HL-60 (cell line): ENCODE results near the gene SVOPL.

Source experiments
- DNase-seq, 2 experiments: peaks; one replicate each; pipeline ENCODE4 v3.0.0-alpha.2; 2010 to 2020; ENCODE audit warnings: low read depth in 1 of 2, low spot score in 1 of 2
- H3K27ac ChIP-seq: fragments of 250-450 bp; sonication (Bioruptor Pico); replicated peaks from 2 replicates; pipeline ENCODE4 v1.5.1; 2020; ENCODE audit warnings: mild to moderate bottlenecking, moderate library complexity
- H3K27me3 ChIP-seq: fragments of 250-450 bp; sonication (Bioruptor Pico); 2 replicates; pipeline ENCODE4 v1.5.1; 2021; ENCODE audit warnings: mild to moderate bottlenecking, moderate library complexity; ENCODE audit not compliant: insufficient read depth, poor library complexity, severe bottlenecking
- H3K4me3 ChIP-seq: replicated peaks from 2 replicates; pipeline ENCODE4 v1.5.1; 2011; ENCODE audit warnings: mild to moderate bottlenecking, control low read depth, low read length; ENCODE audit not compliant: insufficient read depth
- GABPA ChIP-seq: IDR thresholded peaks from 2 replicates; pipeline ENCODE4 v1.6.1; 2012; ENCODE audit warnings: low read depth
- POLR2AphosphoS5 ChIP-seq: IDR thresholded peaks from 2 replicates; pipeline ENCODE4 v1.6.1; 2012; ENCODE audit warnings: low read depth
- SPI1 ChIP-seq: IDR thresholded peaks from 2 replicates; pipeline ENCODE4 v1.6.1; 2012; ENCODE audit warnings: low read depth, mild to moderate bottlenecking, borderline replicate concordance
- TF ChIP-seq, protein P1 (sequence below): IDR thresholded peaks from one replicate; pipeline ENCODE4 v1.5.1; 2011; ENCODE audit warnings: low read length, control low read depth, inconsistent platforms; ENCODE audit not compliant: insufficient read depth
- TF ChIP-seq, protein P2 (sequence below): IDR thresholded peaks from 2 replicates; pipeline ENCODE4 v1.6.1; 2012; ENCODE audit warnings: low read depth; ENCODE audit not compliant: insufficient replicate concordance

SVOPL gene

DNA sequence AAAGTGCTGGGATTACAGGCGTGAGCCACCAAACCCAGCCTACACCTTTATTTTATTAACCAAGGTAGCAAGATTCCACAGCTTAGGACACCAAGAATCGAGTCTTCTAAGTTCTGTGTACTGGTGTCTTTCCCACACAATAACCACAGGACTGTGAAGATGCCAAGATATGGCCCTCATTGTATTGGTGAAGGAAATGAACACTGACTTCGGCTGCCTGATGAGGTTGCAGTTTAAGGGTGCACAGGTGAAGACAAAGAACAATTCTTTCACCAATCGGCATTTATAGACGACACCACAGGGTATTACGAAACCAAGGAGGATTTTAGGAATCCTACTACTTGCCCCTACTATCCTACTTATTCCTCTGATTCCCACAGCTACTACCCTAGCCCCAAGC, 47.5 kb upstream of the SVOPL start:
- no peak for DNase-seq
- TF ChIP-seq SPI1 (no peak), POLR2AphosphoS5 (no peak)
- TF ChIP-seq, protein P1, sequence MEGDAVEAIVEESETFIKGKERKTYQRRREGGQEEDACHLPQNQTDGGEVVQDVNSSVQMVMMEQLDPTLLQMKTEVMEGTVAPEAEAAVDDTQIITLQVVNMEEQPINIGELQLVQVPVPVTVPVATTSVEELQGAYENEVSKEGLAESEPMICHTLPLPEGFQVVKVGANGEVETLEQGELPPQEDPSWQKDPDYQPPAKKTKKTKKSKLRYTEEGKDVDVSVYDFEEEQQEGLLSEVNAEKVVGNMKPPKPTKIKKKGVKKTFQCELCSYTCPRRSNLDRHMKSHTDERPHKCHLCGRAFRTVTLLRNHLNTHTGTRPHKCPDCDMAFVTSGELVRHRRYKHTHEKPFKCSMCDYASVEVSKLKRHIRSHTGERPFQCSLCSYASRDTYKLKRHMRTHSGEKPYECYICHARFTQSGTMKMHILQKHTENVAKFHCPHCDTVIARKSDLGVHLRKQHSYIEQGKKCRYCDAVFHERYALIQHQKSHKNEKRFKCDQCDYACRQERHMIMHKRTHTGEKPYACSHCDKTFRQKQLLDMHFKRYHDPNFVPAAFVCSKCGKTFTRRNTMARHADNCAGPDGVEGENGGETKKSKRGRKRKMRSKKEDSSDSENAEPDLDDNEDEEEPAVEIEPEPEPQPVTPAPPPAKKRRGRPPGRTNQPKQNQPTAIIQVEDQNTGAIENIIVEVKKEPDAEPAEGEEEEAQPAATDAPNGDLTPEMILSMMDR, result no peak
- no peaks in the 10 kb centered on the region for H3K27me3 ChIP-seq
- H3K27ac ChIP-seq, result no peak overlapping the region
- H3K4me3 ChIP-seq, result no peak overlapping the region

DNA sequence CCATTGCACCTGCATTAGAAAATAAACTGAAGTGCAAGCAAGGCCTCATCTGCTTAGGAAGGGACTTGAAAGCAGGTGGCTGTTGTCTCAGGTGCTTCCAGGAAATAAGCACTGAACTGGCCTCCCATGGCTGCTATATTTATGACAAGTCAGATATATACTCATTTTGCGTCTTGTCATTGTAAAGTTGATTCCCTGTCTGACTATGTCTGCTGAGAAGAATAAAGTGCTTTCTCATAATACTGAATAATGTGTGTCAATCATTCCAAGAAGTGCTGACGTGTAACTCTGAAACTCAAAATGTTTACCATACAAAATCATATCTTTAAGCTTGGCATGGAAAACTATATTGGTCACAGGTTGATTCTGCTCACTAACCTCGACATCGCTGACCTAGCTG, 44.9 kb upstream of the SVOPL start:
- H3K27ac ChIP-seq, result no peak overlapping the region
- no peak for TF ChIP-seq GABPA
- TF ChIP-seq POLR2AphosphoS5, result no peak
- TF ChIP-seq, protein P2, sequence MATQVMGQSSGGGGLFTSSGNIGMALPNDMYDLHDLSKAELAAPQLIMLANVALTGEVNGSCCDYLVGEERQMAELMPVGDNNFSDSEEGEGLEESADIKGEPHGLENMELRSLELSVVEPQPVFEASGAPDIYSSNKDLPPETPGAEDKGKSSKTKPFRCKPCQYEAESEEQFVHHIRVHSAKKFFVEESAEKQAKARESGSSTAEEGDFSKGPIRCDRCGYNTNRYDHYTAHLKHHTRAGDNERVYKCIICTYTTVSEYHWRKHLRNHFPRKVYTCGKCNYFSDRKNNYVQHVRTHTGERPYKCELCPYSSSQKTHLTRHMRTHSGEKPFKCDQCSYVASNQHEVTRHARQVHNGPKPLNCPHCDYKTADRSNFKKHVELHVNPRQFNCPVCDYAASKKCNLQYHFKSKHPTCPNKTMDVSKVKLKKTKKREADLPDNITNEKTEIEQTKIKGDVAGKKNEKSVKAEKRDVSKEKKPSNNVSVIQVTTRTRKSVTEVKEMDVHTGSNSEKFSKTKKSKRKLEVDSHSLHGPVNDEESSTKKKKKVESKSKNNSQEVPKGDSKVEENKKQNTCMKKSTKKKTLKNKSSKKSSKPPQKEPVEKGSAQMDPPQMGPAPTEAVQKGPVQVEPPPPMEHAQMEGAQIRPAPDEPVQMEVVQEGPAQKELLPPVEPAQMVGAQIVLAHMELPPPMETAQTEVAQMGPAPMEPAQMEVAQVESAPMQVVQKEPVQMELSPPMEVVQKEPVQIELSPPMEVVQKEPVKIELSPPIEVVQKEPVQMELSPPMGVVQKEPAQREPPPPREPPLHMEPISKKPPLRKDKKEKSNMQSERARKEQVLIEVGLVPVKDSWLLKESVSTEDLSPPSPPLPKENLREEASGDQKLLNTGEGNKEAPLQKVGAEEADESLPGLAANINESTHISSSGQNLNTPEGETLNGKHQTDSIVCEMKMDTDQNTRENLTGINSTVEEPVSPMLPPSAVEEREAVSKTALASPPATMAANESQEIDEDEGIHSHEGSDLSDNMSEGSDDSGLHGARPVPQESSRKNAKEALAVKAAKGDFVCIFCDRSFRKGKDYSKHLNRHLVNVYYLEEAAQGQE, result no peak
- no peak for TF ChIP-seq SPI1
- TF ChIP-seq, protein P1, result no peak
- H3K4me3 ChIP-seq, result no peak overlapping the region
- H3K27me3 ChIP-seq, result no peaks in the 10 kb centered on the region
- no peak for DNase-seq

DNA sequence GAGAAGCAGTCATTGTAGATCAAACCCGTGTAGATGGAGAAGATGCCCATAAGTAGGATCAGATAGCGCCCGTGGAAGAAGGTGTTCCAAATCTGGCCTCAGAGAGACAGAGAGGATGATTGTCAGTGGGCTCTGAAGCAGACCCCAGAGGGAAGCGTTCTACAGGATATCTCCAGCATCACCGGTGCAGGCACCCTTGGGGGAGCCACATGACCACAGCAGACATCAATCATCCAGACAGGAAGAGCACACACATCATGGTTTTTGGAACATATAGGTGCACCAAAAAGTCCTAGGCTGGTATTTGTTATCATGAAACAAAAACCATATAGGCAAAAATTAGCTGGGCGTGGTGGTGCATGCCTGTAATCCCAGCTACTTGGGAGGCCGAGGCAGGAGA, 44.0 kb upstream of the SVOPL start:
- TF ChIP-seq SPI1, result no peak
- TF ChIP-seq, protein P2, result no peak
- TF ChIP-seq, protein P1, result no peak
- no peak for TF ChIP-seq GABPA
- TF ChIP-seq POLR2AphosphoS5, result no peak
- Histone ChIP-seq H3K27ac (no peak overlapping the region), H3K4me3 (no peak overlapping the region), H3K27me3 (no peaks in the 10 kb centered on the region)
- DNase-seq, result no peak

DNA sequence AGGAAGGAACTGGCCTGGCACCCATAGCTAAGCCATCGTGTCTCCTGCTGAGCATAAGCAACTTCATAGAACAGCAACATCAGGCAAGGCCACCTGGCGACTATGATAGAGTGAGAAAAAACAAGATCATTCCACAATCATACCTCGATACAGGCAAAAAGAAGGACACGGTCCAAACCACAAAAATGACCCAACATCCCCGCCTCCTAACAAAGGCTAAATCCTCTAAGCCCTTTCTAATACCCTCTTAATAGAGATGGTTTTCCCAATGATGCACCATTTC, 40.2 kb upstream of the SVOPL start:
- Histone ChIP-seq H3K4me3 (no peak overlapping the region), H3K27me3 (no peaks in the 10 kb centered on the region), H3K27ac (no peak overlapping the region; the same call in 1 of the 2 replicates)
- TF ChIP-seq, protein P2, result no peak
- no peak for TF ChIP-seq SPI1
- TF ChIP-seq GABPA, result no peak
- TF ChIP-seq, protein P1, result no peak
- TF ChIP-seq POLR2AphosphoS5, result no peak
- DNase-seq, result no peak
